Limb (tissue), 2 donors: ENCODE results near the gene KLHL21.
"Not testable (repeated sequence)": the region's sequence is repeated elsewhere in the genome, so short reads cannot be mapped to it uniquely, and the experiment has no call there.

ENCODE experiments used
- DNase-seq, 2 donors: peaks; one replicate each; pipeline ENCODE4 v3.0.0-alpha.2; 2016; ENCODE audit errors: extremely low spot score in 2 of 2

The KLHL21 gene

DNA sequence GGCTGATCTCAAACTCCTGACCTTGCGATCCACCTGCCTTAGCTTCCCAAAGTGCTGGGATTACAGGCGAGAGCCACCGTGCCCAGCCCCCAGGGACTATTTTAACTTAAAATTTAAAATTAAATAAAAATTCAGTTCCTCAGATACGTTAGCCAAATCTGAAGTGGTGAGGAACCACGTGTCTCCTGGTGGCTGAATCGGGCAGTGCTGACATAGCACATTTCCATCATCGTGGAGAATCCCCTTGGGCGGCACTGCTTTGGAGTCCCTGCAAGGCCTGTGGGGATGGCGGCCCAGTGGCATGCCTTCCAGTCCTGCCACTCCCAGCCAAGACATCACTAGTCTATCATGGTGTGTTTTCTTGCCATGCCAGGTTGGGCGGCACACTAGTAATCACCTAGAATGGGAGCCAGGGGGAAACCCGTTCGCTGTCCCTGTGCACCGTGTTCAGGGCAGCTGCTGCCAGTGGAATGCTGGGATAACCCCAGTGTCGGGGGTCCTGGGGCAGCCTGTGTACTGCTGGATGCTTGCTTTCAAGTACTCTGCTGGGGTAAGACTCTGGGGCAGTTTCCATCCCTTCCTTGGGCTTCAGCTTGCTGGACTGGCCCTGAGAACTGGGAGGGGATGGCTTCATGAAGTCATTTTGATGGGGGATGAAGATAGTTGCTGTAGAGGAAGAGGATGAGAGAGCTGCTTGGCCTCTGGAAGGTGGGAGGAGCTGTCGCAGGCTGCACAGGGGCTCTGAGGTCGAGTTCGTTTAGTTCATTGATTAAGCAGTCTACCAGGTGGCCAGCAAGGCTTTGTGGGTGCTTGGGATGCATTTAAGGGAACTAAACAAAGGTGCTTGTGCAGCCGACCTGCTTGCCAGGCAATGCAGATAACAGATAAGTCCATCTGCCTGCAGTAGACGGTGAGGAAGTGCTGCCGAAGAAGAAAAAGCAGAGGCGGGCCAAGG is 18.3 kb downstream of the KLHL21 start:
- peak in 1 of 2 donors; percentile 27 for DNase-seq

DNA sequence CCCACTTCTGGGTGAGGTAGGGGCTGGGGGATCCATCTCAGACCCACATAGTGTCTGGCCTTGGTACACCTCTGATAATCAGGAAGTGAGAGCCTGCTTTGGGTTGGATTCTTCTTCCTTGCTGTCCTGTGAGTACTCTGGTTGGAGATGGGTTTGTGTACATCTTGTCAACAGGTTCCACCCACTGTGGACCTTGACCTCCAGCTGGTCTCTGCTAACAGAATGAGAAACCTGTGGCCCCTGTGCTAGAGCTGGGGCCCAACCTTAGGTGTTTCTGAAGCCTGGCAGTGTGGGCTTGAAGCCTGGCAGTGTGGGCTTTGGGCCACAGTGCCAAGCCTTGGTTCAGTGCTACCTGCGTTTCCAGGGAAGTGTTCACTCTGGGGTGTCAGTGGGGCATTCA is 20.3 kb downstream of the KLHL21 start:
- DNase-seq: no peak

DNA sequence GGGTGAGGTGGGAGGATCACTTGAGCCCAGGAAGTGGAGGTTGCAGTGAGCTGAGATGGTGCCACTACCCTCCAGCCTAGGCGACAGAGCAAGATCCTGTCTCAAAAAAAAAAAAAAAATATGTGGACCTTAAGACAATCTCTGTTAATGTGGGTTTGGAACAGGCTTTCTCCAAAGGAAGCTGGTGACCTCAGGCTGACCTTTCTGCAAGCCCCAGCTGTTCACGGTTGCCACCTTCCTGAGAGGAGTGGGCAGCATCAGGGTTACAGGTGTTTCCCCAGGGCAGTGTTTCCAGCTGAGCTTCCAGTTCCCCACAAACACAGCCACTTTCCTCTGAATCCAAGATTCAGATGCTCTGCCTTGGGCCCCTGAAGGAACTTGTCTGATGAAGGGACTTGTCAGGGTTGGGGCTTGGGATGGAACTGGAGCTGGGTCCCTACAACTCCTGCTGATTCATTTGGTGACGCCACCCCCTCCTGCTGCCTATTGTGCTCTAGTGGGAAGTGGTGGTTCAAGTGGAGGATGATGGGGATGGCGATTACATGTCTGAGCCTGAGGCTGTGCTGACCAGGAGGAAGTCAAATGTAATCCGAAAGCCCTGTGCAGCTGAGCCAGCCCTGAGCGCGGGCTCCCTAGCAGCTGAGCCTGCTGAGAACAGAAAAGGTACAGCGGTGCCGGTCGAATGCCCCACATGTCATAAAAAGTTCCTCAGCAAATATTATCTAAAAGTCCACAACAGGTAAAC is 20.9 kb downstream of the KLHL21 start:
- no peak for DNase-seq

DNA sequence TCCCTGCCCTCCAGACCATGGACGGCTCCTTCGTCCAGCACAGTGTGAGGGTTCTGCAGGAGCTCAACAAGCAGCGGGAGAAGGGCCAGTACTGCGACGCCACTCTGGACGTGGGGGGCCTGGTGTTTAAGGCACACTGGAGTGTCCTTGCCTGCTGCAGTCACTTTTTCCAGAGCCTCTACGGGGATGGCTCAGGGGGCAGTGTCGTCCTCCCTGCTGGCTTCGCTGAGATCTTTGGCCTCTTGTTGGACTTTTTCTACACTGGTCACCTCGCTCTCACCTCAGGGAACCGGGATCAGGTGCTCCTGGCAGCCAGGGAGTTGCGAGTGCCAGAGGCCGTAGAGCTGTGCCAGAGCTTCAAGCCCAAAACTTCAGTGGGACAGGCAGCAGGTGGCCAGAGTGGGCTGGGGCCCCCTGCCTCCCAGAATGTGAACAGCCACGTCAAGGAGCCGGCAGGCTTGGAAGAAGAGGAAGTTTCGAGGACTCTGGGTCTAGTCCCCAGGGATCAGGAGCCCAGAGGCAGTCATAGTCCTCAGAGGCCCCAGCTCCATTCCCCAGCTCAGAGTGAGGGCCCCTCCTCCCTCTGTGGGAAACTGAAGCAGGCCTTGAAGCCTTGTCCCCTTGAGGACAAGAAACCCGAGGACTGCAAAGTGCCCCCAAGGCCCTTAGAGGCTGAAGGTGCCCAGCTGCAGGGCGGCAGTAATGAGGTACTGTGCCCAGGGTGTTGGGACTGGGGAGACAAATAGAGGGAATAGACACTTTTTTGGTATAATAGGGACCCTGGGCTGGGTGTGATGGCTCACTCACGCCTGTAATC is 21.9 kb downstream of the KLHL21 start:
- peak in 1 of 2 donors; percentile 42 for DNase-seq

DNA sequence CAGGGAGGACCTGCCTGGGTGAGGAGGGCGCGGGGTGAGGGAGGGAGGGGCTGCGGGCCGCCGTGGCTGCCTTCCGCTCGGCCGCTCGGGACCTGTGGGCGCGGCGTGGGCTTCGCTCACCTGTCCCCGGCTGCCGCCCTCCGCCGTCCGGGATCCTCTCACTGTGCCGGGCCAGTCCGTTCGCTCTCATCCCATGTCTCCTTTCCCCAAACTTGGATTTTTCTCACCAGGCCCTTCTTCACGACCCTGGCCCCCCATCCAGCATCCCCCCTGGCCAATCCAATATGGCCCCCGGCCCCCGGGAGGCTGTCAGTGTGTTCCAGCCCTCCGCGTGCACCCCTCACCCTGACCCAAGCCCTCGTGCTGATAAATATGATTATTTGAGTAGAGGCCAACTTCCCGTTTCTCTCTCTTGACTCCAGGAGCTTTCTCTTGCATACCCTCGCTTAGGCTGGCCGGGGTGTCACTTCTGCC is 22.5 kb downstream of the KLHL21 start:
- no peak for DNase-seq

DNA sequence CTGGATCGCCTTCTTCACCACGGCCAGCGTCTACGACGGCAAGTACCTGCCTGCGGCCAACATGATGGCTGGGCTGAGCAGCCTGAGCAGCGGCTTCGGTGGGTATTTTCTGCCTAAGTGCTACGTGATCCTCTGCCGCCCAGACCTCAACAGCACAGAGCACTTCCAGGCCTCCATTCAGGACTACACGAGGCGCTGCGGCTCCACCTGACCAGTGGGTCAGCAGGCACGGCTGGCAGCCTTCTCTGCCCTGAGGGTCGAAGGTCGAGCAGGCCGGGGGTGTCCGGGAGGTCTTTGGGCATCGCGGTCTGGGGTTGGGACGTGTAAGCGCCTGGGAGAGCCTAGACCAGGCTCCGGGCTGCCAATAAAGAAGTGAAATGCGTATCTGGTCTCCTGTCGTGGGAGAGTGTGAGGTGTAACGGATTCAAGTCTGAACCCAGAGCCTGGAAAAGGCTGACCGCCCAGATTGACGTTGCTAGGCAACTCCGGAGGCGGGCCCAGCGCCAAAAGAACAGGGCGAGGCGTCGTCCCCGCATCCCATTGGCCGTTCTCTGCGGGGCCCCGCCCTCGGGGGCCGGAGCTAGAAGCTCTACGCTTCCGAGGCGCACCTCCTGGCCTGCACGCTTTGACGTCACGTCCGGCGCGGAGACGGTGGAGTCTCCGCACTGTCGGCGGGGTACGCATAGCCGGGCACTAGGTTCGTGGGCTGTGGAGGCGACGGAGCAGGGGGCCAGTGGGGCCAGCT is 23.1 kb downstream of the KLHL21 start, which contains the start of gene ZBTB48:
TSS of gene ZBTB48 (plus strand) at position 621 of the 745 bp plus-strand sequence. CDS start 616 bp downstream, outside the sequence.
- DNase-seq: peak; percentile 98 to 100

DNA sequence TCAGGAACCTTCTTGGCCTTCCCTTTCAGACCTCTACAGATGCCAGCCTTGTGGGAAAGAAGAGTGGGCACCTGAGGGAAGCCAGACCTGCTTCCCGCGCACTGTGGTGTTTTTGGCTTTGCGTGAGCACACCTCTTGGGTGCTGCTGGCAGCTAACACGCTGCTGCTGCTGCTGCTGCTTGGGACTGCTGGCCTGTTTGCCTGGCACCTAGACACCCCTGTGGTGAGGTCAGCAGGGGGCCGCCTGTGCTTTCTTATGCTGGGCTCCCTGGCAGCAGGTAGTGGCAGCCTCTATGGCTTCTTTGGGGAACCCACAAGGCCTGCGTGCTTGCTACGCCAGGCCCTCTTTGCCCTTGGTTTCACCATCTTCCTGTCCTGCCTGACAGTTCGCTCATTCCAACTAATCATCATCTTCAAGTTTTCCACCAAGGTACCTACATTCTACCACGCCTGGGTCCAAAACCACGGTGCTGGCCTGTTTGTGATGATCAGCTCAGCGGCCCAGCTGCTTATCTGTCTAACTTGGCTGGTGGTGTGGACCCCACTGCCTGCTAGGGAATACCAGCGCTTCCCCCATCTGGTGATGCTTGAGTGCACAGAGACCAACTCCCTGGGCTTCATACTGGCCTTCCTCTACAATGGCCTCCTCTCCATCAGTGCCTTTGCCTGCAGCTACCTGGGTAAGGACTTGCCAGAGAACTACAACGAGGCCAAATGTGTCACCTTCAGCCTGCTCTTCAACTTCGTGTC is 23.9 kb downstream of the KLHL21 start:
- DNase-seq: no peak

DNA sequence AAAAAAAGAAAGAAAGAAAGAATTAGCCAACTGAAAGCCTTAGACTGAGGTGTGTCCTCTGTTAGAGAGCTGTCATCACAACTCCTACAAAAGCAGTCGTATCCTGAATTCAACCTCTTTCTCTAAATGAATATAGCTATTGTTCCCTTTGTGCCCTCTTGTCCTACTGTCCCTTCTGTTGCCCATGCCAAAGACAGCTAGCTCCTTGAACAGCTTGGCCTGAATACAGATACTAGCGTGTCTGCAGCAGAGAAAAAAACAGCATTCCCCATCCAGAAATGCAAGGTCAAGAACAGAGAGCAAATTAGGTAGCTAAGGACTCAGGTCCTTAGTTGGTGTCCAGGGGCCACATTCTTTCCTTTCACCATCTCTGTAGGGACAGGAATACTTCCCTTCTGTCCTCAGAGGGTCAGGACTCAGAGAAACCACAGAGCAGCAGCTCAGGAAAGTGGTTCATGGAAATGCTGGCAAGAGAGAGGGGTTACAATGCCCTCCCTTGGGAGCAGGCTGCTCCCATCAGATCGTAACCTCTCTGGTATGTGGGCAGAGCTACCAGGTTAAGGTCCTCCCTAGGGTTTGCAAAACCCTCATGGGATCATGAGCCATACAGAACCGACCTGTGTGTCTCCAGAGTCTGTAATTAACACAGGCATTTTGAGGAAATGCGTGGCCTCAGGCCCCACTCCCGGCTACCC is 24.7 kb downstream of the KLHL21 start:
- DNase-seq: no peak

DNA sequence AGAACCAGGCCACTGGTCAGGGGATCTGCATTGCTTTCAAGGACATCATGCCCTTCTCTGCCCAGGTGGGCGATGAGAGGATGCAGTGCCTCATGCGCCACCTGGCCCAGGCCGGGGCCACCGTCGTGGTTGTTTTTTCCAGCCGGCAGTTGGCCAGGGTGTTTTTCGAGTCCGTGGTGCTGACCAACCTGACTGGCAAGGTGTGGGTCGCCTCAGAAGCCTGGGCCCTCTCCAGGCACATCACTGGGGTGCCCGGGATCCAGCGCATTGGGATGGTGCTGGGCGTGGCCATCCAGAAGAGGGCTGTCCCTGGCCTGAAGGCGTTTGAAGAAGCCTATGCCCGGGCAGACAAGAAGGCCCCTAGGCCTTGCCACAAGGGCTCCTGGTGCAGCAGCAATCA is 27.9 kb downstream of the KLHL21 start:
- DNase-seq: peak in 1 of 2 donors; percentile 22

DNA sequence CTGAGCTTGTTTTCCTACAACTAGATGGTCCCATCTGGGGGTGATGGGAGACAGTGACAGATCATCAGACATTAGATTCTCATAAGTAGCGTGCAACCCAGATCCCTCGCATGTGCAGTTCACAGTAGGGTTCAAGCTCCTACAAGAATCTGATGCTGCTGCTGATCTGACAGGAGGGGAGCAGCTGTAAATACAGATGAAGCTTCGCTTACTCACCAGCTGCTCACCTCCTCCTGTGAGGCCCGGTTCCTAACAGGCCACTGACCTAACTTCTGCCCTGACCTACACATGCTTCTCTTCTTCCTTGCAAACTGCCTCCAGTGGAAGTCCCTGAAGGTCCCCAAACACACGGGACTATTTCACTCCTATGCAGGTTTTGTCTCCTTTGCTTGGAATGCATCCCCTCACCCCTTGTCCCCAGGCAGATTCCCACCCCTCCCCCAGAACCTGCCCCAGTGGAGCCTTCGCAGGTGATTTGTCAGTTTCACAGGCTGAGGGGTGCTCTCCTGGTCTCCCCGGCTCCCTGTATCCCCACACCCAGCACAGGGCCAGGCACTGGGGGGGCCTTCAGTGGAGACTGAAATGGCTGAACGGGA is 28.5 kb downstream of the KLHL21 start:
- no peak for DNase-seq

DNA sequence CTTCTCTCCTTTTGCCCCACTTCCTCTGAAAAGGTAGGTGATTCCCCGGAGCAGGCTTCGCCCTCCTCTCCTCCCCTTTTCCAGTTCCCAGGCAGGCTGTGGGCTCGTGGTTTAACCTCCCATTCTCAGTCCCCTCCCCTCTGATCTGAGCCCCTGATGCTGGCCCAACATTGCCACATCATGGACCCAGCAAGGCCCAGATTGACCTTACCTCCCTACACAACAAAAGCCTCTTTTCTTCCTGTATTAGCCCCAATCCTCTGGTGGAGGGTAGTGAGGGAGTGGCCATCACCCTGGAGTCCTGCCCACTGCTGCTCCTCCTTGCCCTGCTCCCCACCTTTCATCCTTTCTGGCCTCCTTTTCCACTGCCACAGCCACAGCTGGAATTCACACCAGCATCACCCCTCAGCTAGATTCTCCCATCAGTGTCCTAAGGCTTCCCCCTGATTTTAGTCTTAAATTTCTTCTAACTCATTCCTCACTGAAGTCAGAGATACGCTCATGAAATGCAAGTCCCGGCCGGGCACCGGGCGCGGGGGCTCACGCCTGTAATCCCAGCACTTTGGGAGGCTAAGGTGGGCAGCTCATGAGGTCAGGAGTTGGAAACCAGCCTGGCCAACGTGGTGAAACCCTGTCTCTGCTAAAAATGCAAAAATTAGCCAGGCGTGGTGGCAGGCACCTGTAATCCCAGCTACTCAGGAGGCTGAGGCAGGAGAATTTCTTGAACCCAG is 29.9 kb downstream of the KLHL21 start:
- no peak for DNase-seq

DNA sequence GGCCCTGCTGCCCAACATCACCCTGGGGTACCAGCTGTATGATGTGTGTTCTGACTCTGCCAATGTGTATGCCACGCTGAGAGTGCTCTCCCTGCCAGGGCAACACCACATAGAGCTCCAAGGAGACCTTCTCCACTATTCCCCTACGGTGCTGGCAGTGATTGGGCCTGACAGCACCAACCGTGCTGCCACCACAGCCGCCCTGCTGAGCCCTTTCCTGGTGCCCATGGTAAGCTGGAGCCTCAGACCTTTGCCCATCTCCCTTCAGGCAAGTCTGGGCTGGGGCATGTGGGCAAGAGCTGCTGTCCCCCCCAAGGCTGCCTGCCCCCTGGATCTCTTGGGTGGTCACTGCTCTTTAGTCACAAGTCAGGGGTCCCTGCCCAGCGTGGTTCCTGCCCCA is 31.7 kb downstream of the KLHL21 start:
- no peak for DNase-seq

DNA sequence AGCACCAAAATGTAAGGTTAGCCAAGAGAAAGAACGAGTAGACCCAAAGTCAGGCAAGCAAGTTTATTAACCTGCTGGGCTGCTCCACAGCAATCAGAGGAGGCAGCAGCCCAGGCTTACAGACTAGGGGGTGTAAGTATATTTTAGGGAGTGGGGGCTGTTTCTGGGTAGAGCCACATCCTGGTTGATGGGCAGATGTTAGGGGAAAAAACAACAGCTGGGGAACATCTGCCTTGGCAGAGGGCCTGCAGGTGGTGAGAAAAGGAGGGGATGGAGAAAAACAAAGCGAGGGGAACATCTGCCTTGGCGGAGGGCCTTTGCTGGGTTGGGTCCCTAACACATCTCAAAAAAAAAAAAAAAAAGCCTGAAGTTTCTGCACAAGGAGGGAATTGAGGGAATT is 32.6 kb downstream of the KLHL21 start:
- no peak for DNase-seq

DNA sequence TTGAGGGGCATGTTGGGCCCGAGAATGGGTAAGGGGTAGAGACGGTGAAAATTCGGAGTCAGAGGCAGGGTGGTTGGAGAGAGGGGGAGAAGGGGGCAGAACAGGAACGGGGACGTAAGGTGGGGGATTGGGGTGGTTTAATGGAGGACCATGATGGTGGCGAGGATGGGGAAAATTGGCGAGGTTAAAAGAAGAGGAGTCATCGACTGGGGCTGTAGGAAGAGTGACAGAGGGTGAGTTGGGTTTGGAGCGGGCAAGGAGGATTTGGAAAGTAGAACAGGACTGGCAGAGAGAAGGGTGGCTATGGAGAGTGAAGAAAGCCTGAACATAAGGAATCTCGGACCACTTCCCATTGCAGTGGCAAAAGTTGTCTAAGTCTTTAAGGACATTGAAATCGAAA is 33.6 kb downstream of the KLHL21 start:
- DNase-seq: no peak

DNA sequence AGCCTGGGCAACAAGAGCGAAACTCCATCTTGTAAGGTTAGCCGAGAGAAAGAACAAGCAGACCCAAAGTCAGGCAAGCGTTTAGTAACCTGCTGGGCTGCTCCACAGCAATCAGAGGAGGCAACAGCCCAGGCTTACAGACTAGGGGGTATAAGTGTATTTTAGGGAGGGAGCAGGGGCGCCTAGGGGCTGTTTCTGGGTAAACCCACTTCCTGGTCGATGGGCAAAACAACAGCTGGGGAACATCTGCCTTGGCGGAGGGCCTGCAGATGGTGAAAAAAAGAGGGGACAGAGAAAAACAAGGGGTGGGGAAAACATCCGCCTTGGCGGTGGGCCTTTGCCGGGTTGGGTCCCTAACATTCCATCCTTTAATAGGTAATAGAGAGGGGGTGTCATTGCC is 42.4 kb downstream of the KLHL21 start:
- DNase-seq: no peak

DNA sequence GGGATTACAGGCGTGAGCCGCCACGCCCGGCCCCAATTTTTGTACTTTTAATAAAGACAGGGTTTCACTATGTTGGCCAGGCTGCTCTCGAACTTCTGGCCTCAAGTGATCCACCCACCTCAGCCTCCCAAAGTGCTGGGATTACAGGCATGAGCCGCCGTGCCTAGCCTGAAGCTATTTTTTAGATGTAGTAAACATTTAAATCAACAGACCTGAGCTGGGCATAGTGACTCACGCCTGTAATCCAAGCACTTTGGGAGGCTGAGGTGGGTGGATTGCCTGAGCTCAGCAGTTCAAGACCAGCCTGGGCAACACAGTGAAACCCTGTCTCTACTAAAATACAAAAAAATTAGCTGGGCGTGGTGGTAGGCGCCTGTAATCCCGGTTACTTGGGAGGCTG is 43.5 kb downstream of the KLHL21 start:
- DNase-seq: not testable (repeated sequence)

DNA sequence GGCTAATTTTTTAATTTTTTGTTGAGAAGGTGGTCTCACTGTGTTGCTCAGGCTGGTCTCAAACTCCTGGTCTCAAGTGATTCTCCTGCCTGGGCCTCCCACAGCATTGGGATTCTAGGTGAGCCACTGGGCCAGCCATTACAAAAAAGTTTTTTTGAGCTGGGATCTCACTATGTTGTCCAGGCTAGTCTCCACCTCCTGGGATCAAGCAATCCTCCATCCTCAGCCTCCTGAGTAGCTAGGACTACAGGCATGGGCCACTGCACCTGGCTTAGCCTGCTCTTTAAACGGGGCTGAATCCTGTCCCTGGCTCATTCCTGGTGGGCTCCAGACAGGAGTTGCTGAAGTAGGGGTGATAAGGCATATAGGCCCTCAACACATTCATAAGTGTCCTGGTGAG is 45.1 kb downstream of the KLHL21 start:
- DNase-seq: no peak
